NCI-H1105 (cell line): ENCODE measurements around the gene OLFM1.
A peak's percentile ranks its signal among the peaks of the same experiment; 100 is the strongest.

ENCODE experiments used
- DNase-seq: peaks from one replicate; lab custom pipeline; 2025; lab: John Stamatoyannopoulos, UW

OLFM1 gene

GRCh38 chr9:135090081-135090480 is 2.6 kb downstream of the OLFM1 start:
- DNase-seq: no peak

- no peak for DNase-seq
Observed at GRCh38 chr9:135090547-135090946, 3.1 kb downstream of the OLFM1 start.

- DNase-seq: no peak
Observed at GRCh38 chr9:135091545-135091944, 4.1 kb downstream of the OLFM1 start.

GRCh38 chr9:135093111-135093510 is 5.6 kb downstream of the OLFM1 start:
- DNase-seq: no peak

DNA sequence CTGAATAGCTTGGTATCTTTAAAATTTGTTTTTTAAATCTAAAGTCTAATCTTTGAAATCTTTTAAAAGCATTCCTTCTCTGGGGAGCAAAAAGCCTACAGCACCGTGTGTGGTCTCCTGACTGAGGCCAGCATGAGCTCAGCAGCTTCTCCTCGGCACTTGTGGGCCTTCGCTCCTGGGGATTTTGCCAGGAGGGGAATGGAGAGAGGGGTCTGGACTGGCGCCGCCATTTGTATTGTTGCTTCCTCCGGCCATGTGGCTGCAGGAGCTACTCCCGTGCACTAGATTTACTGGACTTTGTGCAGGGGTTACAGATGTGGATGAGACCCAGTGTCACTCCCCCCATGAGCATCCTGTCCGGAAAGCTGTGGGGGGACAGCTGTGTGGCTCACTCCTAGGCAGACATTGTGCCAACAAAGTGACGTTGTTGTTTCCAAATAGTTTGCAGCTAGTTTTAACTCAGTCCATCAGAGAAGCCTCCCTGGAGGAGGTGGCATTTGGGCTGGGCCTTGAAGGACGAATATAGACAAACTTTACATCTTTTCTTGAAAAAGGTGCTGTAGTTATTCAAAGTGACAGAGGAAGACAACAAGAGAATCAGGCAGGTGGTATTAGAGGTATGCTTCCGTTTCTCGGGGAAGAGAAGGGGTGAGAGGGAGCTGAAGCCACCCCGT is 6.6 kb downstream of the OLFM1 start:
- no peak for DNase-seq

DNA sequence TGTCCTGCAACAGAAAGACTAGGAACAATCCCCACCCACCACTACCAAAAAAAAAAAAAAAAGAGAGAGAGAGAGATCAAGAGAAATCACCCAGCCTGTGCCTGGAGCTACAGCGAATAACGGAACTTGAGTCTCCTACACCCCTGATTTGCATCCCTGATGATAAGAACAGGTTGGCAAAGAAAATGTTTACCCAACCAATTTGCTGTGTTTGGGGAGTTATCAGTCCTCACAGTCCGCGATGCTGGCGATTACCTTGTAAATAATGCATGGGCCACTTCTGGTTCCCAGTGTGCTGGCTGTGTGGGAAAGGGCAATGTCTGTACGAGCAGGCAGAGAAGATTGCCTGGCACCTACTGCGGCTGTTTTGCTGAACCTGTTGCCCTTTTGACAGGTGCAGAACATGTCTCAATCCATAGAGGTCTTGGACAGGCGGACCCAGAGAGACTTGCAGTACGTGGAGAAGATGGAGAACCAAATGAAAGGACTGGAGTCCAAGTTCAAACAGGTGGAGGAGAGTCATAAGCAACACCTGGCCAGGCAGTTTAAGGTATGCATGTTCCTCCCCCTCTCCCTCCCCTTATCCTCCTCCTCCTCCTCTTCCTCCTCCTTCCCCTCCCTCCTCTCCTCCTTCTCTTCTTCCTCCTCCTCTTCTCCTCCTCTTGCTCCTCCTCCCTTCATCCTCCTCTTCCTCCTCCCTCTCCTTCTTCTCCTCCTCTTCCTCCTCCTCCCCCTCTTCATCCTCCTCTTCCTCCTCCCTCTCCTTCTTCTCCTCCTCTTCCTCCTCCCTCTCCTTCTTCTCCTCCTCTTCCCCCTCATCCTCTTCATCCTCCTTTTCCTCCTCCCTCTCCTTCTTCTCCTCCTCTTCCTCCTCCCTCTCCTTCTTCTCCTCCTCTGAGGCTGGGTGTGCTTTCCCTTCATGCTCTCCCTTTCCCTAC is 8.3 kb downstream of the OLFM1 start:
- peak; percentile 44 for DNase-seq

DNA sequence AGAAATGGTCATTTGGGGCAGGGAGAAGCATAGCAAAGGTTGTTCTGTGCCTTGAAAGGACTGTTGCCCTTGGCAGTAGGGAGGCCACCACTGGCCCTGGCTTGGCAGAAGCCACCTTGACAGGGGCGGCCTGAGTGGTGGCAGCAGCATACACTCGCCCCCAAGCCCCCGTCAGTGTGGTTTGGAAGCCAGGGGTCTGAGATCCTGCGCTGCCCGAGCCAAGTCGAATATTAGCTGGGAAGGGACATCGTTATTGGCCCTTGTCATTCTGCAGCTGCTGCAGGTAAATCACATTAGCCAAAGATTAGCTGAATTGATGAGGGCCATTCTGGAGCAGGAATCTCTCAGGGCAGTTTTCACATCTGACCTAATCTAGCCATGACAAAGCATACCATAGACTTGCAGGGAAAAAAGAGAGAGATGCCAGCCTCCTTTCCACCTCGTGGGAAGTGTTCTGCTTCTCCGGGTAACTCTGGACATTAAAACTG is 9.0 kb downstream of the OLFM1 start:
- no peak for DNase-seq

DNA sequence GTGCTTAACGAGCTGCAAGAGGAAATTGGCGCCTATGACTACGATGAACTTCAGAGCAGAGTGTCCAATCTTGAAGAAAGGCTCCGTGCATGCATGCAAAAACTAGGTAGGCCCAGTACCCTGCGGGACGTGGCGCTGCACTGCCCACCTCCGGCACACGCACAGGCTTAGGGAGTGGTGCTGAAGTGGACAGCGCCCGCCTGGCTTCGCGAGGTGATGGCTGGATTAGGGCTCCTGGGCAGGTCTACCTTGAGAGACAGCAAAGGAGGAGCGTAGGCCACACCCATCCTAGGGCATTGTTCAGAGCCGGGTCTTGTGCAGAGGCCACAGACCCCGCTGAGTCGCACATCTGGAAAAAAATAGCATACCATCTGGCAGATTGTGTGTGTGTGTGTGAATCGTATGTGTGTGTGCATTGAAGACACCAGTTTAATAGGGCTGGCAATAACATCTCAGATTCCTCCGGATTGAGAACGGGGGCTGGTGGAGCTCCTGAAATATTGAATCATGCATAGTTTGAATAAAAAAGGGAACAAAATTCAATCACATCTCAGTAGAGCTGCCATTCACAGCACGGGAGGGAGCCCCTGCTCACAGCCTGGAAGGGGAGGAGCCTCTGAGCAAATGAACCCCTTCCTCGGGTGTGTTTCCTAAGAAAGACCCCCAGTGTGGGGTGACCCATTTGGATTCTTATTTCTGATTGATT is 11.1 kb downstream of the OLFM1 start:
- DNase-seq: no peak

- DNase-seq: no peak
Observed at GRCh38 chr9:135099574-135099973, 12.1 kb downstream of the OLFM1 start.

- peak; percentile 42 for DNase-seq
Observed at GRCh38 chr9:135100241-135100681, 12.8 kb downstream of the OLFM1 start.

DNA sequence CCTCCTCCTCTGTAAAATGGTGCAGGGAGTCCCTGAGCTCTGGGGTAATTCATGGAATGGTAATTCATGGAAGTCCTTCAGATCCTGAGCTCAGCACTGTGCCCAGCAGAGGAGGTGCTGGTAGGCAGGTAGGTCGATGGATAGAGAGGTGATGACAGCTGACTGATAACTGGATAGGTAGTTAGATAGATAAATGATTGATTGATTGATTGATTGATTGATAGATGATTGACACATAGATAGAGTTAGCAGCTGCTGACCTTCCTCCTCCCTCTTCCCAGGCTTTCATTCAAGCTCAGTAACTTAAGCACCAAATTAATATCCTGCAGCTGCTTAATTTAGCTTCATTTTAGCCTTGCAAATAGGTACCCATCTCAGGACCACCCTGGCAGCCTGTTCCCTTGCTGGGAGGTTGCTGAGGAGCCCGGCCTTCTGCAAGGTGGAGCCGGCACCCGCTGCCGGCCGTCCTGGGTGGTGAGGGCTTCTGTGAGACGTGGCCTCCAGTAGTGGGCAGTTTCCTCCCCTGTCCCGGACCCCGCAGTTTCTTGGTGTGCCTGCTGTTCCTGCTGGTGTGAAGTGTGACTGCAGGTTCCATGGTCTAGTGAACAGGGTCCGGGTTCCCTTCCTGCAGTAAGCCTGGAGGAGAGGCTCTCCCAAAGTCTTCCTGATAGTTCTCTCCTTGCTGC is 13.4 kb downstream of the OLFM1 start:
- no peak for DNase-seq

- no peak for DNase-seq
Observed at GRCh38 chr9:135101486-135101885, 14.0 kb downstream of the OLFM1 start.

- DNase-seq: no peak
Observed at GRCh38 chr9:135101926-135102325, 14.5 kb downstream of the OLFM1 start.

GRCh38 chr9:135102331-135102730 is 14.9 kb downstream of the OLFM1 start:
- DNase-seq: no peak

DNA sequence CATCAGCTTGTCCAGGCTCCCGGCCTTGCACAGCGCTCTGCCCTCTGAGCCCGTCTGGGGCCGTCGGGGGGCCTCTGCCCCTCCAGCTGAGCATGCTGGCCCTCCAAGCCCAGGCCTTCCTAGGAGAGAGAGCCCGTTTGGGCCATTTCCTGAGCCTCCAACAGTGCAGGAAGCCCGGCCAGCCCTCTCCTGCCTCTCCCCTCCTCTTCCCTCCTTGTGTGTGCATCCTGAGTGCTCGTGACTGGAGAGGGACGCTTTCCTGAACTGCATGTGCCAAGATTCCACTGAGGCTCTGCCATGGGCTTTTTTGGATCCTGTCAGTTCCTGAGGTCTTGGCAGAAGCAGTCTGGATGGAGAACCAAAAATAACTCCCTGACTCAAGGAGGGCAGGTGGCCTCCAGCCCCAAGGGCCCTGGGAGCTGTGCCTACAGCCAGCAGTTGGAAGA is 15.6 kb downstream of the OLFM1 start:
- DNase-seq: no peak

- DNase-seq: no peak
Observed at GRCh38 chr9:135103931-135104639, 16.6 kb downstream of the OLFM1 start.

DNA sequence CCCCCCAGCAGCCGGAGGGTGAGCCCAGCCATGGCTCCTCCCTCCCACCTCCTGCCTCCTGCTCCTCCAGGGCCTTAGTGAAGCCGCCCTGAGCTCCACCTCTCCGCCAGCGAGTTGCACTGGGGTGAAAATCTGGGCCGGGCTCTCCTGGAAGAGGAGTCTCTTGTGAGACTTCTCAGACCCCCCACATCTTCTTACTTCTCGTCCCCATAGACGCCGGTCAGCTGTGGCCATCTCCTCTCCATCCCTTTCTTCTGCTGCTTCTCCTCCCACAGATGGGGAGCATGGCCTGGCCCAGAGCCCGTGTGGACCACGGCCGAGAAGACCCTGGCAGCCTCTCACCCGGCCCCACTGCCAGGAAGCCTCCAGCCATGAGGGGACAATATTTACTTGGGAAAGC is 17.3 kb downstream of the OLFM1 start:
- no peak for DNase-seq

DNA sequence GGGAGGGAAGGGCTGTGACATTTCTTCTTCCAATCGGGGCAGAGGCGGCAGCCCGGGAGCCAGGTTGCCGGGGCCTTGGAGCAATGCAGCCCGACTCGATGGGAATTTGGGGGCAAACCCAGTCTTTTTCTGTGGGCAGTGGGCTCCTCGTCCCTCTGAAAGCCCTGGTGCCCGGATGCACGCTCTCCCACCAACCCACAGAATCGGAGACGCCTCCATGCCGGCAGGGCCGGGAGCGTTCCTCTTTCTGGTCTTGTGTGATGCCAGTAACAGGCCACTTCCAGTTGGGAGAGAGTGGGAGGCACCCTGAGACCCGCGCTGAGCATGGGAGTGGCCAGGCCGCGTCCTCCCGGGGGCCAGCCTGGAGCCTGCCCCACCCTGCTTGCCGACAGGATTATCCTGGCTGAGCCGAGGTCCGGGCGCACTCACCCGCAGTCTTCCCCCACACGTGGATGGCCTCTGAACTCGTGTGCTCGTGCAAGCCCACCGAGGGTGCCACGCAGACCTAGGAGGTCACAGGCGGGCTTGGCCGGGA is 17.8 kb downstream of the OLFM1 start:
- DNase-seq: no peak

DNA sequence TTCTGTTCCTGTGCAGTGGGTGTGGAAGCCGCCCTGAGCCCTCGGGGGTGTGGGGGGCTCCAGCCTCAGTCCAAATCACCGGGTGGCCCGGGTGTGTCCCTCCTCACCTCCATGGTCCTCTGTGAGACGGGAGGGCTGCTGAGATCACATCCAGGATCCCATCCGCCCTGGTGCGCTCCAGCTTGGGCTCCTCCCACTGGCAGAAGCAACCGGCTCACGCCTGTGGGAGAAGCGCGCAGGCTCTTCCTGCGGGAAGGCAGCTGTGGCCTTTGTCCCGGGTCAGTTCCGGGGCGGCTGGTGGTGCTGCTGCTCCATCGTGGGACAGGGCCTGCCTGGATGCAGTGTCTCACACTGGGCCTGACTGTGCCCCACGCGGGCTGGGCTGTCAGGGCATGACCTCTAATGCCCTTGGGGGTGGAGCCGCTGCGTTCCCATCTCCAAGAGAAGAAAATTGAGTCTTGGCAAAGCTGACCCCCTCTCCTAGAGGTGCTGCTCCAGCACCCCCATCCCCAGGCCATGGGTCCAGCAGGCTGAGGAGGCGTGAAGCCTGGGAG is 18.5 kb downstream of the OLFM1 start:
- DNase-seq: no peak

- DNase-seq: no peak
Observed at GRCh38 chr9:135106551-135107270, 19.2 kb downstream of the OLFM1 start.
